H9 (cell line): ENCODE data around the gene FTO. TPM values are rescaled to one million over a fixed set of nuclear protein-coding genes. Genes with fewer than 3 reads are reported as not detected.
A peak's percentile ranks its signal among the peaks of the same experiment; 100 is the strongest.

Experiments used
- DNase-seq: peaks from one replicate; pipeline ENCODE4 v3.0.0-alpha.2; 2017
- H2AFZ ChIP-seq: one replicate; pipeline ENCODE4 v1.6.1; 2013; ENCODE audit warnings: mild to moderate bottlenecking, low read length, control low read depth, moderate library complexity
- H2AK5ac ChIP-seq: 2 replicates; pipeline ENCODE4 v1.6.1; 2013; ENCODE audit warnings: low read length, control low read depth, mixed read lengths; ENCODE audit not compliant: insufficient read length
- H2BK120ac ChIP-seq: one replicate; pipeline ENCODE4 v1.6.1; 2013; ENCODE audit warnings: low read depth, mild to moderate bottlenecking, low read length, control low read depth, inconsistent platforms; ENCODE audit not compliant: poor library complexity, severe bottlenecking
- H2BK12ac ChIP-seq: 2 replicates; pipeline ENCODE4 v1.6.1; 2013; ENCODE audit warnings: low read length, control low read depth, mixed read lengths, low read depth; ENCODE audit not compliant: insufficient read length
- H2BK15ac ChIP-seq: 2 replicates; pipeline ENCODE4 v1.6.1; 2013; ENCODE audit warnings: low read depth, low read length, control low read depth
- H2BK20ac ChIP-seq: one replicate; pipeline ENCODE4 v1.6.1; 2013; ENCODE audit warnings: low read depth, mild to moderate bottlenecking, low read length, control low read depth, inconsistent platforms; ENCODE audit not compliant: poor library complexity, severe bottlenecking
- H2BK5ac ChIP-seq: 2 replicates; pipeline ENCODE4 v1.6.1; 2013; ENCODE audit warnings: low read length, control low read depth, mixed read lengths; ENCODE audit not compliant: insufficient read length
- H3K14ac ChIP-seq: 2 replicates; pipeline ENCODE4 v1.6.1; 2013; ENCODE audit warnings: low read length, control low read depth; ENCODE audit not compliant: insufficient read depth
- H3K18ac ChIP-seq: 2 replicates; pipeline ENCODE4 v1.6.1; 2013; ENCODE audit warnings: low read depth, mild to moderate bottlenecking, mixed read lengths, low read length, control low read depth; ENCODE audit not compliant: insufficient read length
- H3K23ac ChIP-seq: 2 replicates; pipeline ENCODE4 v1.6.1; 2013; ENCODE audit warnings: low read length, control low read depth, mixed read lengths, low read depth; ENCODE audit not compliant: insufficient read length
- H3K23me2 ChIP-seq: 2 replicates; pipeline ENCODE4 v1.6.1; 2013; ENCODE audit warnings: low read depth, mild to moderate bottlenecking, mixed read lengths, low read length, control low read depth; ENCODE audit not compliant: insufficient read length, poor library complexity, severe bottlenecking
- H3K27ac ChIP-seq: 2 replicates; pipeline ENCODE4 v1.5.1; 2013; ENCODE audit warnings: low read length, control low read depth, mixed read lengths, low read depth; ENCODE audit not compliant: insufficient read length
- H3K27me3 ChIP-seq: 2 replicates; pipeline ENCODE4 v1.6.1; 2013; ENCODE audit warnings: low read length, control low read depth, inconsistent platforms; ENCODE audit not compliant: insufficient read depth
- H3K4ac ChIP-seq: 2 replicates; pipeline ENCODE4 v1.6.1; 2013; ENCODE audit warnings: low read depth, mild to moderate bottlenecking, control low read depth, inconsistent platforms, low read length, moderate library complexity
- H3K4me1 ChIP-seq: 2 replicates; pipeline ENCODE4 v1.6.1; 2013; ENCODE audit warnings: low read length, control low read depth, inconsistent platforms; ENCODE audit not compliant: insufficient read depth
- H3K4me2 ChIP-seq: 2 replicates; pipeline ENCODE4 v1.6.1; 2013; ENCODE audit warnings: low read length, control low read depth, mixed read lengths; ENCODE audit not compliant: insufficient read length, insufficient read depth
- H3K56ac ChIP-seq: 2 replicates; pipeline ENCODE4 v1.6.1; 2013; ENCODE audit warnings: low read depth, mild to moderate bottlenecking, mixed read lengths, low read length, control low read depth; ENCODE audit not compliant: insufficient read length
- H3K79me1 ChIP-seq: 2 replicates; pipeline ENCODE4 v1.6.1; 2013; ENCODE audit warnings: low read depth, mild to moderate bottlenecking, moderate library complexity, low read length, control low read depth, inconsistent platforms; ENCODE audit not compliant: insufficient read depth, poor library complexity, severe bottlenecking
- H3K79me2 ChIP-seq: 2 replicates; pipeline ENCODE4 v1.6.1; 2013; ENCODE audit warnings: low read length, control low read depth, inconsistent platforms; ENCODE audit not compliant: insufficient read depth
- H3K9ac ChIP-seq: 2 replicates; pipeline ENCODE4 v1.6.1; 2013; ENCODE audit warnings: low read length, control low read depth, mixed read lengths; ENCODE audit not compliant: insufficient read length; ENCODE audit errors: extremely low read depth
- H3K9me3 ChIP-seq: one replicate; pipeline ENCODE4 v1.6.1; 2013; ENCODE audit warnings: low read depth, low read length, inconsistent platforms; ENCODE audit not compliant: control insufficient read depth
- H3T11ph ChIP-seq: one replicate; pipeline ENCODE4 v1.6.1; 2013; ENCODE audit warnings: mild to moderate bottlenecking, low read length, control low read depth, inconsistent platforms
- H4K20me1 ChIP-seq: one replicate; pipeline ENCODE4 v1.6.1; 2013; ENCODE audit not compliant: control insufficient read depth, insufficient read length, insufficient read depth
- H4K5ac ChIP-seq: 2 replicates; pipeline ENCODE4 v1.6.1; 2013; ENCODE audit warnings: low read depth, mild to moderate bottlenecking, mixed read lengths, low read length, control low read depth; ENCODE audit not compliant: insufficient read length
- H4K8ac ChIP-seq: replicated peaks from 2 replicates; pipeline ENCODE4 v1.6.1; 2013; ENCODE audit warnings: low read length, control low read depth, mixed read lengths, low read depth; ENCODE audit not compliant: insufficient read length
- H4K91ac ChIP-seq: 2 replicates; pipeline ENCODE4 v1.6.1; 2013; ENCODE audit warnings: low read depth, mild to moderate bottlenecking, moderate library complexity, mixed read lengths, low read length, control low read depth; ENCODE audit not compliant: insufficient read length
- H3K27ac Mint-ChIP-seq, 3 experiments: 2 replicates in 2 of 3; 3 replicates in 1 of 3; pipeline ENCODE4 v1.8.0; 2020 to 2021; ENCODE audit warnings: mixed read lengths in 3 of 3, mild to moderate bottlenecking in 1 of 3, moderate library complexity in 1 of 3
- H3K27me3 Mint-ChIP-seq: 2 replicates; pipeline ENCODE4 v1.8.0; 2021; ENCODE audit warnings: low read depth, mild to moderate bottlenecking, moderate library complexity, mixed read lengths
- H3K36me3 Mint-ChIP-seq, 3 experiments: 2 replicates in 2 of 3; 3 replicates in 1 of 3; pipeline ENCODE4 v1.8.0; 2020 to 2021; ENCODE audit warnings: low read depth in 3 of 3, mixed read lengths in 3 of 3; ENCODE audit not compliant: insufficient read depth in 1 of 3
- H3K4me1 Mint-ChIP-seq, 2 experiments: 2 replicates each; pipeline ENCODE4 v1.8.0; 2020; ENCODE audit warnings: mixed read lengths in 2 of 2
- H3K4me3 Mint-ChIP-seq, 2 experiments: 2 replicates in 1 of 2; 3 replicates in 1 of 2; pipeline ENCODE4 v1.8.0; 2020 to 2021; ENCODE audit warnings: mild to moderate bottlenecking in 2 of 2, mixed read lengths in 2 of 2, moderate library complexity in 1 of 2
- H3K9me3 Mint-ChIP-seq, 2 experiments: 2 replicates in 1 of 2; 3 replicates in 1 of 2; pipeline ENCODE4 v1.8.0; 2020; ENCODE audit warnings: mild to moderate bottlenecking in 2 of 2, mixed read lengths in 2 of 2, moderate library complexity in 1 of 2
- CTCF ChIP-seq: fragments of 200-600 bp; sonication (generic); conservative IDR thresholded peaks from 3 replicates; pipeline ENCODE4 v1.8.0; 2021; ENCODE audit warnings: antibody characterized with exemption, mild to moderate bottlenecking
- WGBS: extraction: QIAGEN DNeasy Blood & Tissue Kit; methylation state at CpG from one replicate; pipeline ENCODE4 v1.1.7; 2013; ENCODE audit warnings: missing lambda C conversion rate, low lambda C conversion rate, mixed read lengths; ENCODE audit not compliant: insufficient read length; ENCODE audit errors: extremely low coverage; 5-methylcytosine and 5-hydroxymethylcytosine counted together
- total RNA-seq: library from RNA; stranded (reverse); gene quantifications from 2 replicates; pipeline ENCODE4 v1.2.1, GENCODE V29; 2021

The FTO gene
- total RNA-seq, 1 experiment from 2014 or later: 67.9 TPM

DNA sequence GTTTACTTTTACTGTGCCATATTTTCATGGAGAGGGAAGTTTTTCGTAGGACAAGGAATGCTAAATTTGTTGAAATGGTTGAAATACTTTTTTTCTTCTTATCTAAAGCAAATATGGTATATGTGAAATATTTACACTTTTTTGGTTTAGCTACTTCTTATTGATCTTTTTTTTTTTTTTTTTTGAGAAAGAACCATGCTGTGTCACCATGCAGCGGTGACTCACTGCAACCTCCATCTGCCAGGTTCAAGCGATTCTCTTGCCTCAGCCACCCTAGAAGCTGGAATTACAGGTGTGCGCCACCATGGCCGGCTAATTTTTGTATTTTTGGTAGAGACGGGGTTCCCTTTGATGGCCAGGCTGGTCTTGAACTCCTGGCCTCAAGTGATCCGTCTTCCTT lies 100.5 kb downstream of the FTO start:
- Histone ChIP-seq H3K56ac (no peak overlapping the region), H4K20me1 (no peaks in the 10 kb centered on the region), H4K8ac (no peak overlapping the region), H3K4me1 (peaks cover 8% of the 10 kb centered on the region), H2BK20ac (no peak overlapping the region), H4K5ac (no peak overlapping the region), H2BK120ac (no peak overlapping the region), H3K27me3 (no peaks in the 10 kb centered on the region), H3K18ac (no peak overlapping the region), H4K91ac (no peak overlapping the region), H3K27ac (no peak overlapping the region), H3K14ac (no peak overlapping the region), H2BK5ac (no peak overlapping the region), H3K79me1 (no peaks in the 10 kb centered on the region), H2AK5ac (no peak overlapping the region), H2AFZ (no peak overlapping the region), H3K9ac (no peak overlapping the region), H2BK12ac (no peak overlapping the region), H3K4ac (no peak overlapping the region), H3K9me3 (no peaks in the 10 kb centered on the region), H3K4me2 (no peak overlapping the region), H3K79me2 (no peaks in the 10 kb centered on the region), H3K23me2 (no peaks in the 10 kb centered on the region), H3K23ac (no peak overlapping the region), H3T11ph (no peak overlapping the region), H2BK15ac (no peak overlapping the region)
- peaks cover 35 to 41% of the 10 kb centered on the region in 2 experiments for H3K4me1 Mint-ChIP-seq
- DNase-seq: no peak
- TF ChIP-seq CTCF: no peak
- peak overlapping the region in 1 of 3 experiments; percentile 5; a peak in 2 of 7 replicates for H3K27ac Mint-ChIP-seq
- H3K9me3 Mint-ChIP-seq: peaks cover 0 to 3% of the 10 kb centered on the region in 2 experiments; a peak in 3 of 5 replicates
- H3K4me3 Mint-ChIP-seq: no peak overlapping the region
- no peaks in the 10 kb centered on the region for H3K27me3 Mint-ChIP-seq
- peaks cover 0 to 14% (median 2%) of the 10 kb centered on the region in 3 experiments; a peak in 3 of 7 replicates for H3K36me3 Mint-ChIP-seq
- WGBS: no CpG with 5 or more reads among the region's 7 CpGs
